DOHH2 (cell line): ENCODE results near the gene CSGALNACT2.

Source experiments
- H3F3A ChIP-seq: fragments of 200-600 bp; sonication (generic), shearing (Covaris generic); 2 replicates; pipeline ENCODE4 v1.6.0; 2016; ENCODE audit warnings: antibody characterized with exemption, mild to moderate bottlenecking; ENCODE audit not compliant: control insufficient read depth, insufficient read depth
- H3K27ac ChIP-seq: fragments of 200-600 bp; sonication (generic); 2 replicates; pipeline ENCODE4 v1.5.1; 2014; ENCODE audit warnings: low read depth, mild to moderate bottlenecking, low read length, moderate library complexity
- H3K27me3 ChIP-seq: fragments of 200-600 bp; sonication (generic); 2 replicates; pipeline ENCODE4 v1.6.1; 2014; ENCODE audit warnings: mild to moderate bottlenecking, low read length, mixed read lengths; ENCODE audit not compliant: control insufficient read depth
- H3K36me3 ChIP-seq: fragments of 200-600 bp; sonication (generic); 2 replicates; pipeline ENCODE4 v1.6.1; 2014; ENCODE audit warnings: mild to moderate bottlenecking, low read length, moderate library complexity, mixed read lengths; ENCODE audit not compliant: control insufficient read depth
- H3K4me1 ChIP-seq: fragments of 200-600 bp; sonication (generic); 2 replicates; pipeline ENCODE4 v1.6.1; 2014; ENCODE audit warnings: mild to moderate bottlenecking, low read length, mixed read lengths; ENCODE audit not compliant: control insufficient read depth
- H3K4me2 ChIP-seq: fragments of 200-600 bp; sonication (generic); 2 replicates; pipeline ENCODE4 v1.6.0; 2014; ENCODE audit warnings: mild to moderate bottlenecking, low read length, moderate library complexity
- H3K4me3 ChIP-seq: fragments of 200-600 bp; sonication (generic); 2 replicates; pipeline ENCODE4 v1.5.1; 2014; ENCODE audit warnings: mild to moderate bottlenecking, low read length, mixed read lengths
- H3K79me2 ChIP-seq: fragments of 200-600 bp; sonication (generic); 2 replicates; pipeline ENCODE4 v1.6.1; 2014; ENCODE audit warnings: mild to moderate bottlenecking, low read length, mixed read lengths; ENCODE audit not compliant: control insufficient read depth
- H3K9me2 ChIP-seq: fragments of 200-600 bp; sonication (generic); replicated peaks from 2 replicates; pipeline ENCODE4 v1.6.1; 2014; ENCODE audit warnings: mild to moderate bottlenecking, low read length, mixed read lengths; ENCODE audit not compliant: control insufficient read depth
- H3K9me3 ChIP-seq: fragments of 200-600 bp; sonication (generic); 2 replicates; pipeline ENCODE4 v1.6.1; 2014; ENCODE audit warnings: antibody characterized with exemption, low read length, mixed read lengths; ENCODE audit not compliant: control insufficient read depth, insufficient read depth
- H4K20me1 ChIP-seq: fragments of 200-600 bp; sonication (generic); 2 replicates; pipeline ENCODE4 v1.6.0; 2014; ENCODE audit warnings: low read depth, mild to moderate bottlenecking, antibody characterized with exemption, low read length, moderate library complexity; ENCODE audit not compliant: control insufficient read depth, insufficient read depth
- CTCF ChIP-seq: fragments of 200-600 bp; sonication (generic); IDR thresholded peaks from one replicate; pipeline ENCODE4 v1.5.1; 2014; ENCODE audit warnings: antibody characterized with exemption, mild to moderate bottlenecking, low read depth, low read length; ENCODE audit not compliant: poor library complexity, severe bottlenecking
- EZH2phosphoT487 ChIP-seq: fragments of 200-600 bp; sonication (generic); IDR thresholded peaks from 2 replicates; pipeline ENCODE4 v1.6.1; 2017; ENCODE audit warnings: borderline replicate concordance, mild to moderate bottlenecking, antibody characterized with exemption, low read length, moderate library complexity, mixed read lengths

Gene CSGALNACT2

DNA sequence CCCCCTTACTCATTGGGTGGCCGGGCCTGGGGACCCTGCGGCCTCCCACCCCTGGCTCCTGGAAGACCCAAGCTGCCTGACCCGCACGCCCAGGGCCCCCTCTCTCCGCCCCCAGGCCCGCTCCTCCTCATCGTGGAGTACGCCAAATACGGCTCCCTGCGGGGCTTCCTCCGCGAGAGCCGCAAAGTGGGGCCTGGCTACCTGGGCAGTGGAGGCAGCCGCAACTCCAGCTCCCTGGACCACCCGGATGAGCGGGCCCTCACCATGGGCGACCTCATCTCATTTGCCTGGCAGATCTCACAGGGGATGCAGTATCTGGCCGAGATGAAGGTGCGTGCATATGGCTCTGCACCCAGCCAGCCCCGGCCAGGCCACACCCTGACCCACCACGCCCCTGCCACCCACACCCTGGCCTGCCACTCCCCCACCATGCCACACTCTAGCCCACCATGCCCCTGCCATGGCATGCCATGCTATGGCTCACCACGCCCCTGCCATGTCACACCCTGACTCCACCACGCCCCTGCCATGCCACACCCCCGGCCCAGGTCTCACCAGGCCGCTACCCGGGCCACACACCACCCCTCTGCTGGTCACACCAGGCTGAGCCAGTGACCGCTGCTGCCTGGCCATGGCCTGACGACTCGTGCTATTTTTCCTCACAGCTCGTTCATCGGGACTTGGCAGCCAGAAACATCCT lies 18.7 kb upstream of the CSGALNACT2 start:
- no peaks in the 10 kb centered on the region for H3K36me3 ChIP-seq
- no peak overlapping the region for H3K27ac ChIP-seq
- H3K4me1 ChIP-seq, result peaks cover 8% of the 10 kb centered on the region
- H3K9me2 ChIP-seq, result no peaks in the 10 kb centered on the region
- TF ChIP-seq CTCF, result no peak
- TF ChIP-seq EZH2phosphoT487, result no peak
- no peaks in the 10 kb centered on the region for H3K27me3 ChIP-seq
- H3K9me3 ChIP-seq, result no peaks in the 10 kb centered on the region
- no peaks in the 10 kb centered on the region for H3F3A ChIP-seq
- no peak overlapping the region for H3K4me2 ChIP-seq
- no peak overlapping the region for H3K4me3 ChIP-seq
- H3K79me2 ChIP-seq, result no peaks in the 10 kb centered on the region
- H4K20me1 ChIP-seq, result no peaks in the 10 kb centered on the region

DNA sequence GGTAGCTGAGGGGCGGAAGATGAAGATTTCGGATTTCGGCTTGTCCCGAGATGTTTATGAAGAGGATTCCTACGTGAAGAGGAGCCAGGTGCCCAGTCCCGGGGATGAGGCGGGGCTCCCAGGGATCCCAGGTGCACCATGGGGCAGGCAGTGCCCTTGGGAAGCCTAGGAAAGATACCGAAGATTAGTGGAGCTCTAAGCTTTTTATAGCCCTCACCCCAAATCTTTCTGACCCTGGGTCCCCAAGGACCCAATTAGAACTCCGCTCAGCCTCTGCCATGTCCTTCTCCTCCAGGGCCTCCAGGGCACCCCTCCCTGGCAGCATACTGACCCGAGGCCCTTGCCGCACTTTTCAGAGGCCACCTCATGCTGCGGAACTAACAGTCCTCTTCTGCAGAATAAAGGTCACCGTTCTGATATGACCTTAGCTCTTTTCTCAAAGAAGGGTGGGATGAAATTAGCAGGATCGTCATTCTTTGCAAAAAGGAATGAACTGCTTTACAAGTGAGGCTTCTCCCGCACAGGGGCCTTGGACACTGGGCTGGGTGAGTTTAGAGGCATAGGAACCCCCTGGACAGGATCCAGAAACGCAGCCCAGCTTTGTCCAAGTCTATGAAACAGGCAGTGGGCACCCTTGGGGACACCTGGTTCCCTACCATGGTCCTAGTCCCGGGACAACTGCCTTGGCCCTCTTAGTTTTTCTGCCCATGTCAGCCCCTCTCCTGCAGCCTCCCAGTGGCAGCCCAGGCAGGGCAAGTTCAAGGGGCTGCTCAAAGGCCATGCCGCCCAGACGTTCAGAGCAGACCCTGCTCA lies 17.9 kb upstream of the CSGALNACT2 start:
- no peaks in the 10 kb centered on the region for H3K9me3 ChIP-seq
- no peak overlapping the region for H3K4me2 ChIP-seq
- no peak for TF ChIP-seq EZH2phosphoT487
- TF ChIP-seq CTCF, result no peak
- no peaks in the 10 kb centered on the region for H3K9me2 ChIP-seq
- no peaks in the 10 kb centered on the region for H3K27me3 ChIP-seq
- no peaks in the 10 kb centered on the region for H3K36me3 ChIP-seq
- H3K4me1 ChIP-seq, result peaks cover 8% of the 10 kb centered on the region
- H3F3A ChIP-seq, result no peaks in the 10 kb centered on the region
- no peaks in the 10 kb centered on the region for H3K79me2 ChIP-seq
- H4K20me1 ChIP-seq, result no peaks in the 10 kb centered on the region
- no peak overlapping the region for H3K27ac ChIP-seq
- H3K4me3 ChIP-seq, result no peak overlapping the region

DNA sequence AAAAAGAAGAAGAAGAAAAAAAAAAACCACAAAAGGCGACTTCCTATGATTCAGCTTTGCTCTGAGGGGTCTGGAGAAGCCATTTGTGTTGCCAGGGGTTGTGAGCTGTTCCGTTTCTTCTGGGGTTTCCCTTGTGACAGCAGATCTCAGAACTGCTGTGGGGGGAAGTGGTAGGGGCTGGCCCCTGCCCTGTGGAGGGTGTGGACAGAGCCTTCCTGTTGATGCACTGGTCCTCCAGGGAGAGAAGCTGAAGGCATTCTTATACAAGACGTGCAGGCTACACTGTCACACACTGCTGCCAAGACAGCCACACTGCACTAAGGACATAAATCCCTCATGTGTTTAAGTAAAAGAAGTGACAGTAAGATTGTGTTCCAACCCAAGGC lies 17.3 kb upstream of the CSGALNACT2 start:
- Histone ChIP-seq H3F3A (no peaks in the 10 kb centered on the region), H3K36me3 (no peaks in the 10 kb centered on the region), H3K4me2 (no peak overlapping the region), H3K4me3 (no peak overlapping the region), H3K27ac (no peak overlapping the region), H4K20me1 (no peaks in the 10 kb centered on the region), H3K9me2 (no peaks in the 10 kb centered on the region), H3K79me2 (no peaks in the 10 kb centered on the region), H3K9me3 (no peaks in the 10 kb centered on the region), H3K4me1 (peaks cover 8% of the 10 kb centered on the region), H3K27me3 (no peaks in the 10 kb centered on the region)
- TF ChIP-seq EZH2phosphoT487 (no peak), CTCF (no peak)
